Breast epithelium (tissue), 4 donors: ENCODE data around the gene EHMT1. TPM values are rescaled to one million over a fixed set of nuclear protein-coding genes. Genes with fewer than 3 reads are reported as not detected.

Experiments used
- DNase-seq, 2 donors: peaks; one replicate each; pipeline ENCODE4 v3.0.0-alpha.2; 2019; ENCODE audit warnings: low spot score in 2 of 2
- H3K27ac ChIP-seq, 2 donors: fragments of 200-600 bp; sonication (generic) in 1 of 2; one replicate each; pipeline ENCODE4 v1.5.1; 2016 to 2019; ENCODE audit warnings: mild to moderate bottlenecking in 1 of 2
- H3K27me3 ChIP-seq, 2 donors: fragments of 200-600 bp; sonication (generic) in 1 of 2; one replicate each; pipeline versions ENCODE4 v1.5.1 to v1.6.0; 2017 to 2019; ENCODE audit warnings: control low read depth in 1 of 2, mild to moderate bottlenecking in 1 of 2
- H3K36me3 ChIP-seq: fragments of 200-600 bp; one replicate; pipeline ENCODE4 v1.5.1; 2019
- H3K4me1 ChIP-seq, 2 donors: fragments of 200-600 bp; sonication (generic); one replicate each; pipeline ENCODE4 v1.5.1; 2016 to 2019; ENCODE audit warnings: control low read depth in 1 of 2
- H3K4me3 ChIP-seq, 3 donors: fragments of 200-600 bp; sonication (generic); 1 replicate in 2 of 3; 2 replicates in 1 of 3; pipeline ENCODE4 v1.5.1; 2016 to 2019; ENCODE audit warnings: mild to moderate bottlenecking in 3 of 3, moderate library complexity in 2 of 3
- H3K9me3 ChIP-seq, 2 donors: fragments of 200-600 bp; sonication (generic) in 1 of 2; one replicate each; pipeline ENCODE4 v1.5.1; 2016 to 2019; ENCODE audit warnings: control low read depth in 1 of 2
- POLR2A ChIP-seq: fragments of 450-650 bp; IDR thresholded peaks from one replicate; pipeline ENCODE4 v1.6.1; 2016; ENCODE audit warnings: antibody characterized with exemption, mild to moderate bottlenecking, moderate library complexity
- POLR2AphosphoS5 ChIP-seq, 3 donors: sonication (generic); formaldehyde crosslinking; IDR thresholded peaks; one replicate each; pipeline ENCODE4 v1.6.1; 2017; ENCODE audit warnings: antibody characterized with exemption in 3 of 3
- intact Hi-C: fragments of 100-400 bp; cut with DNase I; formaldehyde crosslinking; loops from one replicate; pipeline ENCODE4 v1.15.1; 2023; ENCODE audit warnings: low total_unique reads
- total RNA-seq, 3 donors: library from RNA; depleted of rRNA; stranded (reverse); fragments of >200 nt; gene quantifications; one replicate each; pipeline ENCODE4 v1.1.0, GENCODE V29; 2016
- TF ChIP-seq, protein P1 (sequence below), 3 donors: fragments of 450-650 bp; IDR thresholded peaks; one replicate each; pipeline ENCODE4 v1.5.1; 2016 to 2017; ENCODE audit warnings: antibody characterized with exemption in 3 of 3, mild to moderate bottlenecking in 3 of 3, moderate library complexity in 3 of 3

Gene EHMT1
- total RNA-seq, 3 donors from 2014 or later: 63.7 to 113 (median 91.2) TPM

DNA sequence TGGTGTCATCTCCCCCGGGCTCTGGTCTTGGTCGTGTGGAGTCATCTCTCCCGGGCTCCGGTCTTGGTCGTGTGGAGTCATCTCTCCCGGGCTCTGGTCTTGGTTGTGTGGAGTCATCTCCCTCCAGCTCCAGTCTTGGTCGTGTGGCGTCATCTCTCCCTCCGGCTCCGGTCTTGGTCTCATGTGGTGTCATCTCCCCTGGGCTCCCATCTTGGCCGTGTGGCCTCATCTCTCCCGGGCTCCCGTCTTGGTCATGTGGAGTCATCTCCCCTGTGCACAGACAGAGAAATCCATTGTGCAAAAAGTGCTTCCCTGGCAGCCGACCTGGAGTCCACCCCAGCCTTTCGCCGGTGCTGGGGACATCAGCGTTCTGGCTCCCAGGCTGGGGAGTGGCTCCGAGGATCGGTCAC lies 167.7 kb downstream of the EHMT1 start:
- Histone ChIP-seq H3K27me3 (no peaks in the 10 kb centered on the region), H3K4me3 (no peak overlapping the region), H3K4me1 (no peaks in the 10 kb centered on the region), H3K36me3 (no peaks in the 10 kb centered on the region), H3K9me3 (no peaks in the 10 kb centered on the region), H3K27ac (no peak overlapping the region)
- intact Hi-C loops: no loop called here
- no peak for DNase-seq
- TF ChIP-seq POLR2AphosphoS5 (IDR thresholded peaks at IDR 0.05) (no peak), POLR2A (no peak)
- TF ChIP-seq, protein P1, sequence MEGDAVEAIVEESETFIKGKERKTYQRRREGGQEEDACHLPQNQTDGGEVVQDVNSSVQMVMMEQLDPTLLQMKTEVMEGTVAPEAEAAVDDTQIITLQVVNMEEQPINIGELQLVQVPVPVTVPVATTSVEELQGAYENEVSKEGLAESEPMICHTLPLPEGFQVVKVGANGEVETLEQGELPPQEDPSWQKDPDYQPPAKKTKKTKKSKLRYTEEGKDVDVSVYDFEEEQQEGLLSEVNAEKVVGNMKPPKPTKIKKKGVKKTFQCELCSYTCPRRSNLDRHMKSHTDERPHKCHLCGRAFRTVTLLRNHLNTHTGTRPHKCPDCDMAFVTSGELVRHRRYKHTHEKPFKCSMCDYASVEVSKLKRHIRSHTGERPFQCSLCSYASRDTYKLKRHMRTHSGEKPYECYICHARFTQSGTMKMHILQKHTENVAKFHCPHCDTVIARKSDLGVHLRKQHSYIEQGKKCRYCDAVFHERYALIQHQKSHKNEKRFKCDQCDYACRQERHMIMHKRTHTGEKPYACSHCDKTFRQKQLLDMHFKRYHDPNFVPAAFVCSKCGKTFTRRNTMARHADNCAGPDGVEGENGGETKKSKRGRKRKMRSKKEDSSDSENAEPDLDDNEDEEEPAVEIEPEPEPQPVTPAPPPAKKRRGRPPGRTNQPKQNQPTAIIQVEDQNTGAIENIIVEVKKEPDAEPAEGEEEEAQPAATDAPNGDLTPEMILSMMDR (IDR thresholded peaks at IDR 0.05): no peak

GRCh38 chr9:137787381-137787780 lies 168.6 kb downstream of the EHMT1 start:
- intact Hi-C loops: no loop called here
- Histone ChIP-seq H3K27ac (no peak overlapping the region), H3K4me1 (no peaks in the 10 kb centered on the region), H3K27me3 (no peaks in the 10 kb centered on the region), H3K4me3 (no peak overlapping the region), H3K36me3 (no peaks in the 10 kb centered on the region), H3K9me3 (no peaks in the 10 kb centered on the region)
- no peak for TF ChIP-seq POLR2A
- TF ChIP-seq POLR2AphosphoS5 (IDR thresholded peaks at IDR 0.05): no peak
- TF ChIP-seq, protein P1 (IDR thresholded peaks at IDR 0.05): no peak
- DNase-seq: no peak

- no peak overlapping the region for H3K27ac ChIP-seq
- no peak overlapping the region for H3K4me3 ChIP-seq
- H3K27me3 ChIP-seq: no peaks in the 10 kb centered on the region
- TF ChIP-seq POLR2AphosphoS5 (IDR thresholded peaks at IDR 0.05): no peak
- TF ChIP-seq POLR2A: no peak
- TF ChIP-seq, protein P1 (IDR thresholded peaks at IDR 0.05): no peak
- intact Hi-C loops: no loop called here
- no peaks in the 10 kb centered on the region for H3K4me1 ChIP-seq
- no peaks in the 10 kb centered on the region for H3K9me3 ChIP-seq
- no peaks in the 10 kb centered on the region for H3K36me3 ChIP-seq
- DNase-seq: no peak
Measured at GRCh38 chr9:137787786-137788505, 169.1 kb downstream of the EHMT1 start.

DNA sequence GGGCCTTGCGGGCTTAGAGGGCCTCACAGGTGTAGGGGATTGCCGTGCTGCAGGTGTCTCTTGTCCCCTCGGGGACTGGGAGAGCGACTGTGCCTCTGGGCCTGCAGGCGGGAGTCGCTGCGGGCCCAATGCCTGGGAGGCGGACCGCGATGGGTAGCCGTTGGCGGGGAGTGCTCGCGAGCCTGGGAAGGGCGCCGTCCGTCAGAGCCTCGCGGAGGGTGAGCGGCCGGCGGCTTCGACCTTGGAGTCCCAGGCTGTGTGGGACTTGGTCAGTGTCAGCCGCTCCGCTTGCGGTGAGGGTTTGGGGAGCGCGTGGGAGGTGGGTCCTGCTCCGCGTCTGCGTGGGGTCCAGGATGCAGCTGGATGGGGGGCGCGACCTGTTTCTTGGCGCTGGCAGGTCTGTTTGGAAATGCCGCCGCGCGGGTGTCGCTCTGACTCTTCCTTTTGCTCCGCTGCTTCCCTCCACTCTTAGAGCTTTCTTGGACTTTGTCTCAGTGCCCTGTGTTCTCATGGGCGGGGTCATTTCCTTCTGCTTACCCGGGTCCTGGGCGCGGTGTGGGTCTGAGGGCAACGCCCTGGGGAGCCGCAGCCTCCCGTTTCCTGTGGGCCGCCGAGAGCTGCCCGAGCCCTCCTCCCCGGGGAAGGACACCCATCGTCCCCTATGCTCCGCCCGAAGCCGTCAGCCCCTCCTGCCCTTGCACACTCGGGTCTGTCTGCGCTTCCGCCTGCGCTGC lies 169.9 kb downstream of the EHMT1 start:
- no peak for DNase-seq
- Histone ChIP-seq H3K9me3 (no peaks in the 10 kb centered on the region), H3K27me3 (no peaks in the 10 kb centered on the region), H3K4me3 (no peak overlapping the region), H3K27ac (no peak overlapping the region), H3K4me1 (no peaks in the 10 kb centered on the region), H3K36me3 (no peaks in the 10 kb centered on the region)
- intact Hi-C loops: no loop called here
- TF ChIP-seq POLR2AphosphoS5 (IDR thresholded peaks at IDR 0.05) (no peak), POLR2A (no peak)
- TF ChIP-seq, protein P1 (IDR thresholded peaks at IDR 0.05): no peak

GRCh38 chr9:137789295-137789895 lies 170.6 kb downstream of the EHMT1 start:
- no peaks in the 10 kb centered on the region for H3K36me3 ChIP-seq
- intact Hi-C loops: no loop called here
- H3K27ac ChIP-seq: no peak overlapping the region
- no peaks in the 10 kb centered on the region for H3K4me1 ChIP-seq
- H3K4me3 ChIP-seq: no peak overlapping the region
- H3K9me3 ChIP-seq: no peaks in the 10 kb centered on the region
- TF ChIP-seq, protein P1 (IDR thresholded peaks at IDR 0.05): no peak
- TF ChIP-seq POLR2A (no peak), POLR2AphosphoS5 (IDR thresholded peaks at IDR 0.05) (no peak)
- DNase-seq: no peak
- H3K27me3 ChIP-seq: no peaks in the 10 kb centered on the region
